GM21619 (cell line): ENCODE data around the gene HRH1.
"Not testable (repeated sequence)": the region's sequence is repeated elsewhere in the genome, so short reads cannot be mapped to it uniquely, and the experiment has no call there.

Experiments used
- ATAC-seq: cut with Tn5 transposase; IDR thresholded peaks from one replicate; pipeline ENCODE4 v1.9.1; 2021; ENCODE audit not compliant: unreplicated experiment

HRH1 gene, protein sequence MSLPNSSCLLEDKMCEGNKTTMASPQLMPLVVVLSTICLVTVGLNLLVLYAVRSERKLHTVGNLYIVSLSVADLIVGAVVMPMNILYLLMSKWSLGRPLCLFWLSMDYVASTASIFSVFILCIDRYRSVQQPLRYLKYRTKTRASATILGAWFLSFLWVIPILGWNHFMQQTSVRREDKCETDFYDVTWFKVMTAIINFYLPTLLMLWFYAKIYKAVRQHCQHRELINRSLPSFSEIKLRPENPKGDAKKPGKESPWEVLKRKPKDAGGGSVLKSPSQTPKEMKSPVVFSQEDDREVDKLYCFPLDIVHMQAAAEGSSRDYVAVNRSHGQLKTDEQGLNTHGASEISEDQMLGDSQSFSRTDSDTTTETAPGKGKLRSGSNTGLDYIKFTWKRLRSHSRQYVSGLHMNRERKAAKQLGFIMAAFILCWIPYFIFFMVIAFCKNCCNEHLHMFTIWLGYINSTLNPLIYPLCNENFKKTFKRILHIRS

GRCh38 chr3:11154036-11154952, at the start of gene HRH1:
TSS of gene HRH1 (plus strand) at chr3:11154493. CDS start at chr3:11259038, 104,545 bp downstream.
- ATAC-seq, result no peak

DNA sequence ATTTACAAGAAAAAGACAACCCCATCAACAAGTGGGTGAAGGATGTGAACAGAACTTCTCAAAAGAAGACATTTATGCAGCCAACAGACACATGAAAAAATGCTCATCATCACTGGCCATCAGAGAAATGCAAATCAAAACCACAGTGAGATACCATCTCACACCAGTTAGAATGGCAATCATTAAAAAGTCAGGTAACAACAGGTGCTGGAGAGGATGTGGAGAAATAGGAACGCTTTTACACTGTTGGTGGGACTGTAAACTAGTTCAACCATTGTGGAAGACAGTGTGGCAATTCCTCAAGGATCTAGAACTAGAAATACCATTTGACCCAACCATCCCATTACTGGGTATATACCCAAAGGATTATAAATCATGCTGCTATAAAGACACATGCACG, 41.0 kb upstream of the HRH1 start:
- ATAC-seq, result not testable (repeated sequence)

DNA sequence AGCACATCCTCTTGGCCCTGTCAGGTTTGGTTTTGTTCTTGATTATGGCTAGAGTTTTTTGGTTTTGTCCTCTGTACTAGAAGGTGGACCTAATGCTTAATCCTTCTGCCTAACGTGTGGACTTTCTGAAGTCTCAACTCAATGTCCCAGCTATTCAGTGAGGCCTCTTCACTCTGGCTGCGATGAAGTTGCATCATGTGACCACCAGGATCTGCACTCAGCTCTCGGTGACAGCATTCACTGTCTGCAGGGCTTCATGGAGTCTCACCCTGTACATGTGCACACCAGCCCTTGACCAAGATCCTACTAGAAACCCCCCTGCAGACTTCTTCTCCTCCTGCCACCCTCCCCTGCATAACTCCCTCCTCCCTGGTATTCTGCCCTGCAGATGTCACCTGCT, 38.7 kb upstream of the HRH1 start:
- no peak for ATAC-seq

DNA sequence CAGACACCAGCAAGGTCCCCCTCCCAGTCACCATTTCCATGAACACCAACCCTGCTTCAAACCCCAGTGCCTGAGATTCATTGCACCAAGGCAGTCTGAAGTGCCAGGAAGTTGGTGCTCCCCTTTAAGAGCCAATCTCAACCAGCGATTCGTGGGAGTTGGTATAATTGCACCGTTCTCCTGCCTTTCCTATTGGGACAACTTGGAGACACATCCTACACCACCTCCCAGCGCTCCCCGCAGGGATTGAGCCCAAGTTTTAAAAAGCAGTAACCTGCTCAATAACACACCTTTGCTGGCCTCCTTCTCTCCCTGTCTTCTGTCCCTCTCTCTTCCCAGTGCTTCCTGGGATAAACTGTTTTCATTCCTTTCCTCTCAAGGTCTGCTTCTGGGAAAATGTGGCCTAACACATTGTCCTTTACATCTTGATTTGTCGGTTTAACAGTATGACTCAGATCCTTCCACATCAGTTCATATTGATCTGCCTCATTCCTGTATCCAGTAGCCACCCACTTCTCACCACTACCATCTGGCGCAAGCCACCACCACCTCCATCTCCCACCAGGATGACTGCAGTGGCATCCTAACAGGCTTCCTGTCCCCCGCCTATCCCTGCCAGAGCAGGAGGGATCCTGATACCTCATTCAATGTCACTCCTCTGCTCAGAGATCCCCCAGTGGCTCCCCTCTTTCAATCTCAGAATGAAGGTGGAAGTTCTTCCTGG, 37.8 kb upstream of the HRH1 start:
- ATAC-seq, result no peak

- no peak for ATAC-seq
These were observed 36.7 kb upstream of the HRH1 start for GRCh38 chr3:11117591-11117990.

DNA sequence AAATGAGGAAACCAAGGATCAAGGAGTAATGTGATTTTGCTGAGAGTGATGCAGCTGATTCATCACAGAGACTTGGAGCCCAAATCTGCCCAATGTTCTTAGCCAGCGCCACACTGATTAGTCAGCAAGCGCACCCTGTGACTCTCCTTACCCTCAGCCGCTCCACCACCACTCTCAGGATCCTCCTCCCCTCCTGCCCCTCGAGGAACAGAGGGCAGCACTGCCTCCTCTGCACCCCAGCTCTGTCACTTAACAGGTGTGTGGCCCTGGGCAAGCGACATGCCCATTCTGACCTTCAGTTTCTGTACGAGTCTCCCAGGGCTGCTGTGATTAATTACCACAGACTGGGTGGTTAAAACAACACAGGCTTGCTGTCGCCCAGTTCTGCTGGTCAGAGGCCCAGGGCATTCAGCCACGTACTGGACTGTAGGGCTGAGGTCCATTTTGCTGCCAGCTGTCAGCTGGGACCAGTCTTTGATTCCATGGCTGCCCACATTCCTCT, 36.1 kb upstream of the HRH1 start:
- ATAC-seq, result no peak

DNA sequence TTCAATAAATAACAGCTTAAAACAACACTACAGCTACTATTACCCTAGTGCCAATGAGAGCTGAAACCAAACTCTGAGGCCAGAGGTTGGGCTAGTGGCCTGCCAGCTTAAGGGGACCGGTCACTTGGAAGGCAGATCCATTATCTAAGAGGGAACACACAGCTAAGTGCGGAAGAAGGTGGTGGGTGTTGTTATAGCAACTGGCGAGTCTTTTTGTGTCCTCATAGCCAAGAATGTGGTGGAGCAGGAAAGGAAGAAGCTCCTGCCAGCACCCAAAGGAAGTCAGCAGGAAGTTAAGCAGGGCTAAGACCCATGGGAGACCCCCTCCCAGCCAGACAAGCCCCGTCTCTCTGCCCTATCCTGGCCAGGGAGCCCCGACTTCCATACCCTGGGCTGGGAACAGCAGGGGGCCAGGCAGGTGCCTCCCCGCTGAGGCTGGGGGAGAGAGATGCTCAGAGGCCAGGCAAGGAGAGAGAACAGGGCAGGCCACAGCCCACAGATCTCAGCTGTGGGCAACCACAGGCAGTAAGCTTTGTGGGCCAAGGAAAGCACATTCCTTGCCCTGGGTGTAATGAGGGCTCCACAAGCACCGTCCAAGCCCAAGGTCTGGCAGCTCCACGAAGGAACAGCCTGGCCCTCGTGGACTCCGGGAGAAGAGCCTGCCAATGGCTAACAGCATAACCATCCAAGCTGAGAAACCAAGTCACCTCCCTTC, 34.0 kb upstream of the HRH1 start:
- ATAC-seq, result no peak

DNA sequence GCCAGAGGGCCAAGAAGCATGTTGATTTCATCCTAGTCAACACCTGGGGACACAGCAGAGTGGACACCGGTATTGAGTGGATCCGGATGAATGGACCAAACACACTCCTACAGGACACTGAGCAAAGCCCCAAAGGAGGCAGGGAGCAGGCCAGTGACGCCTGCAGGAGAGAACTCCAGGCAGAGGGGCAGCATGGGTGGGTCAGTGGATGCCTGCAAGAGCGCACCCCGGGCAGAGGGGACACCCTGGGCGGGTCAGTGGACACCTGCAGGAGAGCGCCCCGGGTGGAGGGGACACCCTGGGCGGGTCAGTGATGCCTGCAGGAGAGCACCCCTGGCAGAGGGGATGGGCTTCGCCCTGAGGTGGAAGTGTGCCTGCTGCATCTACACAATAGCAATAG, 27.6 kb upstream of the HRH1 start:
- no peak for ATAC-seq

DNA sequence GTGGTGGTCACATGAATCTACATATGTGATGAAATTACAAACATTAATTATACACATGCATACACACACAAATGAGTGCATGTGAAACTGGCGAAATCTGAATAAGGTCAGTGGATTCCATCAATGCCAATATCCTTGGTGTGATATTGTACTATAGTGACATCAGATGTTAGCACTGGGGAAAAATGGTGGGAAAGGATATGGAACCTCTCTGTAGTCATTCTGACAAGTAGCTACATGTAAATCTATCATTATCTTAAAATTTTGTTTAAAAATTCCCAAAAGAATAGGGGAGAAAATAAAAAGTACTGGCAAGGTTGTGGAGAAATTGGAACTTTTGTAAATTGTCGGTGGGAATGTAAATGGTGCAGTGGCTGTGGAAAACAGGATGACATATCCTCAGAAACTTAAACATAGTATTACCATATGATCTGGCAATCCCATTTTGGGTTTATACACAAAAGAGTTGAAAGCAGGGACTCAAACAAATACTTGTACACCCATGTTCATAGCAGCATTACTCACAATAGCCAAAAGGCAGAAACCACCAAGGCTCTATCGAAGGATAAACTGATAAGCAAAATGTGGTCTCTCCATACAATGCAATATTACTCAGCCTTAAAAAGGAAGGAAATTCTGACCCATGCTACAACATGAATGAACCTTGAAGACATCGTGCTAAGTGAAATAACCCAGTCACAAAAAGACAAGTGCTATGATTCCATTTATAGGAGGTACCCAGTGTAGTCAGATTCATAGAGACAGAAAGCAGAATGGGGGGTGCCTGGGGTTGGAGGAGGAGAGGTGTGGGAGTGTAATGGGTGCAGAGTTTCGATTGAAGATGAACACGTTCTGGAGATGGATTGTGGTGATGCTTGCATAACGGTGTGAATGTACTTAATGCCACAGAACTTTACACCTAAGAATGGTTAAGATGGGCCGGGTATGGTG, 25.3 kb upstream of the HRH1 start:
- no peak for ATAC-seq

DNA sequence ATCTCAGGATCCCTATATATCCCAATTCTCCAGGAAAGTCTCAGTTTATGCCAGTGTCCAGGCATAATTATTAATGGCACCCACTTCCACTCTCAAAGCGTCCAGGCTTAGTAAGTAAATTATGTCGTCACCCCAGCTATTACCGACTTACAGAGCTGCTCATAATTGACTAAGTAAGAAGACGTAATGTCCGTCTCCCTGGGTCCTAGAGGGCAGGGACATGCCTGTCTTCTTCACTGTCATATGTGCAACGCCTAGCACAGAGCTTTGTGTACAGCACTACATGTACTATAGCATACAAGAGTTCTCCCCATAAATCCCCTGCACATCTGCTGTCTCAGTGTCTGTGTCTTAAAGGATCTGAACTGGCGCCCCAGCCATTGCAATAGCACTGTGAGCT, 23.9 kb upstream of the HRH1 start:
- no peak for ATAC-seq

GRCh38 chr3:11131371-11131770, 22.9 kb upstream of the HRH1 start:
- ATAC-seq, result no peak

- not testable (repeated sequence) for ATAC-seq
These were observed 22.4 kb upstream of the HRH1 start for GRCh38 chr3:11131886-11132285.

DNA sequence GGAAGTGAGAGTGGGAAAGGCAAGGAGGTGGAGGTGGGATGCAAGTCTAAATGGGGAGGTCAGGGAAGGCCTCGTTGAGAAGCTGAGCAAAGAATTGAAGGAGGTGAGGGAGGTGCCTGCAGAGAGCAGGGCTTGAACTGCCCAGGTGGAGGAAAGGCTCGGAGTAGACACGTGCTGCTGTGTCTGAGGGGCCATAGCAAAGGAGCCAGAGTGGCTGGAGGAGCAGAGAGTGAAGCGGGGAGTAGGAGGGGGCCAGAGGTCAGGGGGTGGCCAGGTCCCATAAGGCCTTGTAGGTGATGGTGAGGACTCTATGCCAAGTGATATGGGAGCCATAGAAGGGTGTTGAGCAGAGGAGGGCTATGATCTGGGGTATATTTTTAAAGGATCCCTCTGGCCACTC, 21.4 kb upstream of the HRH1 start:
- no peak for ATAC-seq

- ATAC-seq, result no peak
These were observed 19.5 kb upstream of the HRH1 start for GRCh38 chr3:11134794-11135193.

DNA sequence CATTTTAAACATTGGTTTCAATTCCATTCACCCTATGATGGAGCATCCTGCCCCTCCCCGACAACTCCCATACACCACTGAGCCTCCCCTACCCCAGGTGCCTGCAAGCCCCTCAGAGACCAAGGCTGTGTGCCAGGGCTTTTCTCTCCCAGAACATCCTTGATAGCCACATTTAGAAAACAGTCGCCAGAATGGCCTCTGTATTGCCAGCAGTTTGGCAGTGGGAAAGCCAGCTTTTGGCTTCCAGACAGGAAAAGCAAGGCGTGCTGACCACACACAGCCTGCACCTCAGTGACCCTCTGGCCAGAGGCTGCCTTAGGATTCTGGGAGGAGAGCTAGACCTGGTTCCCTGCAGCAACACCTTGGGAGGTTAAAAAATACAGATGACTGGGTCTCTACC, 18.2 kb upstream of the HRH1 start:
- no peak for ATAC-seq

GRCh38 chr3:11136830-11137626, 17.3 kb upstream of the HRH1 start:
- ATAC-seq, result no peak

DNA sequence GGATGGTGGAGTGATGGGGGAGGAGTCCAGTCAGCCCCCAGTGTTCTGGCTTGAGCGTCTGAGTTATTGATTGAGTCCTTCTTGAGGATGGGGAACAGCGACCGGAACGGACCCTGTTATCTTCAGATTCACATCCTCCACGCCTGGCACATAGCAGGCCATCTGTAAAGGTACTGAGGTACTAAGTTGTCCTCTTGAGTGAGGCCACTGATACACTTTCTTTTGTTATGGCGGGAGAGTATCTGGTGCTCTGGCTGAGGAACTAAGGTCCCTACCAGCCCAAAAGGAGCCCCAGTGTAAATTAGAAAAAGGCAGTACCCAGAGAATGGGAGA, 16.7 kb upstream of the HRH1 start:
- ATAC-seq, result no peak

DNA sequence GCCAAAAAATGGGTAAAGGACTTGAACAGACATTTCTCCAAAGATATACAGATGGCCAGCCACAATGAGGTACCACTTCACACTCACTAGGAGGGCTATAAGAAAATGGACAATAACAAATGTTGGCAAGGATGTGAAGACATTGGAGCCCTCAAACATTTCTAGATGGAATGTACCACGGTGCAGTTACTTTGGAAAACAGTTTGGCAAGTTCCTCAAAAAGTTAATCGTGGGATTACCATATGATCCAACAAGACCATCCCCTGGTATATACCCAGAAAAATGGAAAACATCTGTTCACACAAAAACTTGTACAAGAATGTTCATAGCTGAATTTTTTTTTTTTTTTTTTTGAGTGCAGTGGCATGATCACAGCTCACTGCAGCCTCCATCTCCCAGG, 15.9 kb upstream of the HRH1 start:
- ATAC-seq, result no peak
